SJCRH30 (cell line): ENCODE data around the gene RRP15. TPM values are rescaled to one million over a fixed set of nuclear protein-coding genes. Genes with fewer than 3 reads are reported as not detected.

Source experiments
- DNase-seq, 2 experiments: peaks; one replicate each; pipeline ENCODE4 v3.0.0-alpha.2; 2015 to 2020
- H3K27ac ChIP-seq: fragments of 250-450 bp; sonication (Bioruptor Pico); 2 replicates; pipeline ENCODE4 v1.5.1; 2020; ENCODE audit warnings: mild to moderate bottlenecking, moderate library complexity
- H3K27me3 ChIP-seq: fragments of 250-450 bp; sonication (Bioruptor Pico); 2 replicates; pipeline ENCODE4 v1.5.1; 2020; ENCODE audit warnings: mild to moderate bottlenecking, moderate library complexity
- H3K36me3 ChIP-seq: fragments of 250-450 bp; sonication (Bioruptor Pico); 2 replicates; pipeline ENCODE4 v1.5.1; 2020; ENCODE audit warnings: mild to moderate bottlenecking, moderate library complexity
- H3K4me1 ChIP-seq: fragments of 250-450 bp; sonication (Bioruptor Pico); 2 replicates; pipeline ENCODE4 v1.5.1; 2020; ENCODE audit warnings: mild to moderate bottlenecking, moderate library complexity
- H3K4me3 ChIP-seq: fragments of 250-450 bp; sonication (Bioruptor Pico); 2 replicates; pipeline ENCODE4 v1.5.1; 2020; ENCODE audit warnings: mild to moderate bottlenecking, moderate library complexity
- H3K9me3 ChIP-seq: fragments of 250-450 bp; sonication (Bioruptor Pico); replicated peaks from 2 replicates; pipeline ENCODE4 v1.5.1; 2020; ENCODE audit warnings: mild to moderate bottlenecking, moderate library complexity
- total RNA-seq: library from RNA; depleted of rRNA; stranded (reverse); fragments of >200 nt; shearing (Covaris generic); gene quantifications from 2 replicates; pipeline ENCODE4 v1.2.3, GENCODE V29; 2014; rRNA removed

Gene RRP15, protein sequence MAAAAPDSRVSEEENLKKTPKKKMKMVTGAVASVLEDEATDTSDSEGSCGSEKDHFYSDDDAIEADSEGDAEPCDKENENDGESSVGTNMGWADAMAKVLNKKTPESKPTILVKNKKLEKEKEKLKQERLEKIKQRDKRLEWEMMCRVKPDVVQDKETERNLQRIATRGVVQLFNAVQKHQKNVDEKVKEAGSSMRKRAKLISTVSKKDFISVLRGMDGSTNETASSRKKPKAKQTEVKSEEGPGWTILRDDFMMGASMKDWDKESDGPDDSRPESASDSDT
- total RNA-seq = 16.9 and 26.0 TPM in 2 replicates

- 0 out of 2 replicates have a peak, but pooled peaks cover 3% of the 10 kb centered on the region for H3K36me3 ChIP-seq
- H3K27me3 ChIP-seq = no peaks in the 10 kb centered on the region
- peaks cover 3% of the 10 kb centered on the region; the same call in 1 of the 2 replicates for H3K4me1 ChIP-seq
- H3K4me3 ChIP-seq = peak within 1 kb of the TSS; percentile 82
- DNase-seq = peak; percentile 94 to 96
- peaks cover 7% of the 10 kb centered on the region for H3K9me3 ChIP-seq
- H3K27ac ChIP-seq = peak within 1 kb of the TSS; percentile 66
Measured at GRCh38 chr1:218284917-218285635, at the start of gene RRP15. Gene RRP15, plus strand, starts transcription at chr1:218285293. Its CDS starts 24 bp downstream, at chr1:218285317.

DNA sequence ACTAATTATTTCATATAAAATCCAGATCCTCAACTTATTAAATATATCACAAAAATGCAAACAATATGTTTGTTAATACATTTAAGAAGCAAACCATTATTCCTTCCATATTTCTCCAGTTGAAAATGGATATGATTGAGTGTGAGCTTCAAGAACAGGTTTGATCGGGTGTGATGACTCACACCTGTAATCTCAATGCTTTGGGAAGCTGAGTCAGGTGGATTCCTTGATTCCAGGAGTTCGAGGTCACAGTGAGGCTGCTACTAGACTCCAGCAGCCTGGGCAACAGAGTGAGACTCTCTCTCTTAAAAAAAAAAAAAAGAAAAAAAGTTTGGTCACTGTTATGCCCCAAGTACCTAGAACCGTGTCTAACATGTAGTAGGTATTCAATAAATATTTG, 42.9 kb upstream of the RRP15 start:
- H3K4me3 ChIP-seq = no peak overlapping the region
- no peak overlapping the region for H3K27ac ChIP-seq
- H3K36me3 ChIP-seq = no peaks in the 10 kb centered on the region
- H3K4me1 ChIP-seq = no peaks in the 10 kb centered on the region
- 0 out of 2 replicates have a peak, but pooled peaks cover 2% of the 10 kb centered on the region for H3K27me3 ChIP-seq
- H3K9me3 ChIP-seq = no peaks in the 10 kb centered on the region
- DNase-seq = no peak

- Histone ChIP-seq H3K4me3 (no peak overlapping the region), H3K27ac (no peak overlapping the region), H3K27me3 (peaks cover 3% of the 10 kb centered on the region; the same call in 1 of the 2 replicates), H3K4me1 (no peaks in the 10 kb centered on the region), H3K36me3 (no peaks in the 10 kb centered on the region), H3K9me3 (no peaks in the 10 kb centered on the region)
- no peak for DNase-seq
Measured at GRCh38 chr1:218247339-218247738, 37.8 kb upstream of the RRP15 start.

DNA sequence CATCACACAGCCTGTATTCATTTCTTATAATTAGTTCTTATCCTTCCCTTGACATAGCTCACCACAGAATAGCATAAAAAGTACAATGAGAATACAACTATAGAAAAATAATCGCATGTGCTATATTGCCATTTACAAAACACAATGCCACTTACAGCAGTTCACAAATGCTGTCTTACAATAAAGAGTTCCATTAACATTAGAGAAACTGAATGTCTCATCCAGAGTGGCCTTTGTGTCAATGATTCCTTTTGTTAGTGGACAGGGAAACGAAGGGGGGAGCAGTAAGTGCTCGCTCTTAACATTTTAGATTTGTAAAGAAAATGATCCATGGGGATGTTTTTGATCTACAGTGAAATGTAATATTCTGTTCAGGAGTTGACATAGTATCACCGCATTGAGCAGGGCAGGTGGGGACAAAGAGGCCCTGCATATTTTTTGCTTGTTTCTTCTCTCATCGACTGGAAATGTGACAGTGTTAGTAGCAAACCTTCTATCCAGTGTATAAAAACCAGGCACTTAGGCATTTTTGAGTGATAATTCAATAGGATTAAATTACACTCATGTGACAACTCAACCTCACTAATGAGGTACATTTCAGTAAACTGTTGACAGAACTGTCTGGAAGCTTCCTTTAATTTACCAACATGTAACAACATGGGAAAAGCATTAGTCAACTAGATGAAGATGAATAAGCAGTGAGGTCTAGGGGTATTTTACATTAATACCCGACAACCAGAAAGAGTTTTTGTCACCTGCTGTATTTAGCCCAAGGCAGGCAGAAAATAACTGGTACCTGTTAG, 35.6 kb upstream of the RRP15 start:
- H3K27me3 ChIP-seq = peaks cover 3% of the 10 kb centered on the region; the same call in 1 of the 2 replicates
- no peaks in the 10 kb centered on the region for H3K9me3 ChIP-seq

DNA sequence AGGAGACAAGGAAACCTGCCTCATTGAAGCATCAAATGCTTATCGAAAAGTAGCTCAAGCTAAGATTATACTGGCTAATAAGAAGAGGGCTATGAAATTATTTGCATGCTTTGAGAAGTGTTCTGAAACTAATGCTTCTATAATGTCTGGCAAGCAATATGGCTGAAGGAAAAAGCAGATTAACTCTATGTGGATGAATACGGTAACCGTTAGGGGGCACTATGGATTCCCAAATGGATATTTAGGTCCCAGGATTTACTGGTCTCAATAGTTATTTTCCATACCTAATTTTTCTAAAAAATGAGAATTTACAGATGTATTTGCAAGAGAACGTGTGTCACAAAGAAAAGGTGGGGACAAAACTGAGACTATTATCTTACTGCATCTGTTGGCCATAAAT, 34.6 kb upstream of the RRP15 start:
- Histone ChIP-seq H3K4me3 (no peak overlapping the region), H3K27me3 (peaks cover 3% of the 10 kb centered on the region; the same call in 1 of the 2 replicates)

More for the DNA sequence above, 35.6 kb upstream of the RRP15 start:
- no peak overlapping the region for H3K4me3 ChIP-seq
- no peak for DNase-seq
- no peaks in the 10 kb centered on the region for H3K4me1 ChIP-seq
- H3K27ac ChIP-seq = no peak overlapping the region
- H3K36me3 ChIP-seq = no peaks in the 10 kb centered on the region

GRCh38 chr1:218254296-218254946, 30.7 kb upstream of the RRP15 start:
- DNase-seq = no peak
- H3K27ac ChIP-seq = no peak overlapping the region
- H3K9me3 ChIP-seq = no peaks in the 10 kb centered on the region; the same call in 1 of the 2 replicates
- H3K4me3 ChIP-seq = no peak overlapping the region
- peaks cover 8% of the 10 kb centered on the region; the same call in 1 of the 2 replicates for H3K27me3 ChIP-seq
- no peaks in the 10 kb centered on the region for H3K36me3 ChIP-seq
- H3K4me1 ChIP-seq = no peaks in the 10 kb centered on the region

More for the DNA sequence above, 34.6 kb upstream of the RRP15 start:
- H3K4me1 ChIP-seq = no peaks in the 10 kb centered on the region
- H3K36me3 ChIP-seq = no peaks in the 10 kb centered on the region
- peak in 1 of 2 experiments; percentile 11 for DNase-seq
- H3K9me3 ChIP-seq = no peaks in the 10 kb centered on the region
- H3K27ac ChIP-seq = no peak overlapping the region

DNA sequence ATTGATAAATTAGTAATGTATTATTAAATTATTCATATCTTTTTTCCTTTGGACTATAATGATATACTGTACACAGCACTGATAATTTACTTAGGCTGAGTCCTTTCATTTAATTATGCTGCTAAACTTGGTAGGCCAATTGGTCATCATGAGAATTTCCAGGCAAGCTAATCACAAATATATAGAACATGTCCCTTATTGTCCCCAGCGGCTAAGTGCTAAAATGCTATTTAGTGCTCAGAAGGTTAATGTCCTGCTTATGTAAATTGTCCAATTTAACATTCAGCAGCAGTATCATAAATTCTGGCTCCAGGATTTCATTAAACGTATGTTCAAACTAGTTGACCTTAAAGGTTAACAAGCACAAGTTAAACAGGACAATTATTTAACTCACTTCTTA, 30.0 kb upstream of the RRP15 start:
- Histone ChIP-seq H3K4me1 (no peaks in the 10 kb centered on the region), H3K27me3 (peaks cover 8% of the 10 kb centered on the region; the same call in 1 of the 2 replicates), H3K27ac (no peak overlapping the region), H3K36me3 (no peaks in the 10 kb centered on the region), H3K9me3 (no peaks in the 10 kb centered on the region; the same call in 1 of the 2 replicates), H3K4me3 (no peak overlapping the region)
- DNase-seq = no peak

GRCh38 chr1:218257371-218257770, 27.7 kb upstream of the RRP15 start:
- Histone ChIP-seq H3K4me3 (no peak overlapping the region), H3K27ac (no peak overlapping the region), H3K36me3 (no peaks in the 10 kb centered on the region), H3K9me3 (no peaks in the 10 kb centered on the region; the same call in 1 of the 2 replicates), H3K4me1 (no peaks in the 10 kb centered on the region), H3K27me3 (peaks cover 5% of the 10 kb centered on the region; the same call in 1 of the 2 replicates)
- DNase-seq = no peak

- Histone ChIP-seq H3K9me3 (no peaks in the 10 kb centered on the region; the same call in 1 of the 2 replicates), H3K27ac (no peak overlapping the region), H3K4me1 (no peaks in the 10 kb centered on the region), H3K4me3 (no peak overlapping the region), H3K27me3 (peaks cover 5% of the 10 kb centered on the region; the same call in 1 of the 2 replicates), H3K36me3 (no peaks in the 10 kb centered on the region)
- DNase-seq = no peak
Measured at GRCh38 chr1:218257971-218258370, 27.1 kb upstream of the RRP15 start.

DNA sequence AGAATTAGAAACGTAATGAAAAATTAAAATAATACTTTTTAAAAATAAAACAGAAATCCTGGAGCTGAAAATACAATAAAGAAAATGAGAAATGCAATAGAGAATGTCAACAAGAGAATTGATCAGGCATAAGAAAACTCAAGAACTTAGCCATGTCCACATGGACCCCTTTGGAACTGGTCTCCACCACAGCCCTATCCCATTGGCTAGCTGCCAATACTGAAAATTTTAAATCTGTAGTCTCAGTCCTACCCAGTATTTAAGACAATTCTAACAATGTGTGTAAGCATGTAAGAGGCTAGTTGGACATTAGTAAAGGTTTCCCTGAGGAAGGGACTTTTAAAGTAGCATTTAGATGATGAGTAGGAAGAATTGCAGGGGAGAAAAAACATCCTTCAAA, 25.8 kb upstream of the RRP15 start:
- H3K27me3 ChIP-seq = peaks cover 5% of the 10 kb centered on the region; the same call in 1 of the 2 replicates
- no peak overlapping the region for H3K4me3 ChIP-seq
- no peaks in the 10 kb centered on the region for H3K4me1 ChIP-seq
- H3K36me3 ChIP-seq = no peaks in the 10 kb centered on the region
- no peak overlapping the region for H3K27ac ChIP-seq
- DNase-seq = no peak
- no peaks in the 10 kb centered on the region; the same call in 1 of the 2 replicates for H3K9me3 ChIP-seq

GRCh38 chr1:218259800-218260199, 25.3 kb upstream of the RRP15 start:
- H3K27ac ChIP-seq = no peak overlapping the region
- H3K4me3 ChIP-seq = no peak overlapping the region
- peaks cover 5% of the 10 kb centered on the region; the same call in 1 of the 2 replicates for H3K27me3 ChIP-seq
- H3K4me1 ChIP-seq = no peaks in the 10 kb centered on the region
- H3K9me3 ChIP-seq = no peaks in the 10 kb centered on the region; the same call in 1 of the 2 replicates
- peak; percentile 25 to 52 for DNase-seq
- H3K36me3 ChIP-seq = no peaks in the 10 kb centered on the region

- Histone ChIP-seq H3K27me3 (peaks cover 3% of the 10 kb centered on the region; the same call in 1 of the 2 replicates), H3K36me3 (no peaks in the 10 kb centered on the region), H3K27ac (no peak overlapping the region), H3K4me1 (no peaks in the 10 kb centered on the region), H3K9me3 (no peaks in the 10 kb centered on the region; the same call in none of the 2 replicates), H3K4me3 (no peak overlapping the region)
- no peak for DNase-seq
Measured at GRCh38 chr1:218262259-218262658, 22.8 kb upstream of the RRP15 start.

DNA sequence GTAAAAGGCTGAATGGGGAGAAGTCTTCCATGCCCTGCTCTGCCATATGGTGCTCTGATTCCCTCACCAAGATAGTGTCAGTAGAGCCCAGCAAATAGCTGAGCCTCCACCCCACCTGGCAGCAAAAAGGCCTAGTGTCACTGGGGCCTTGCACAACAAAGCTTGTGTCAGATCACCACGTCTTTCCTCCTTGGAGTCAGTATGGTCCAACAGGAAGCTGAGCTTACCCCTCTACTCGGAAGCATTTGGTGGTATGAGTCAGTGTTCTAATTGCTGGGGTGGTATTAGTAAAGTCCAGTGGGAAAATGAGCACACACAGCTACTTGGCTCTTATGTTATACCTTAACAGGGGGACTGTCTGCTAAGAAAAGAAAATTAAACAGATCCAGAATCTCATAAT, 18.7 kb upstream of the RRP15 start:
- H3K4me3 ChIP-seq = no peak overlapping the region
- DNase-seq = no peak
- H3K36me3 ChIP-seq = no peaks in the 10 kb centered on the region
- no peaks in the 10 kb centered on the region for H3K27me3 ChIP-seq
- H3K27ac ChIP-seq = no peak overlapping the region
- H3K4me1 ChIP-seq = no peaks in the 10 kb centered on the region
- H3K9me3 ChIP-seq = no peaks in the 10 kb centered on the region; the same call in 1 of the 2 replicates

- Histone ChIP-seq H3K9me3 (no peaks in the 10 kb centered on the region; the same call in 1 of the 2 replicates), H3K4me1 (no peaks in the 10 kb centered on the region), H3K4me3 (no peak overlapping the region), H3K36me3 (no peaks in the 10 kb centered on the region), H3K27me3 (no peaks in the 10 kb centered on the region; the same call in 1 of the 2 replicates), H3K27ac (no peak overlapping the region)
- no peak for DNase-seq
Measured at GRCh38 chr1:218272366-218272765, 12.7 kb upstream of the RRP15 start.
